ENCODE measurements around the gene TMEM179.

DNA sequence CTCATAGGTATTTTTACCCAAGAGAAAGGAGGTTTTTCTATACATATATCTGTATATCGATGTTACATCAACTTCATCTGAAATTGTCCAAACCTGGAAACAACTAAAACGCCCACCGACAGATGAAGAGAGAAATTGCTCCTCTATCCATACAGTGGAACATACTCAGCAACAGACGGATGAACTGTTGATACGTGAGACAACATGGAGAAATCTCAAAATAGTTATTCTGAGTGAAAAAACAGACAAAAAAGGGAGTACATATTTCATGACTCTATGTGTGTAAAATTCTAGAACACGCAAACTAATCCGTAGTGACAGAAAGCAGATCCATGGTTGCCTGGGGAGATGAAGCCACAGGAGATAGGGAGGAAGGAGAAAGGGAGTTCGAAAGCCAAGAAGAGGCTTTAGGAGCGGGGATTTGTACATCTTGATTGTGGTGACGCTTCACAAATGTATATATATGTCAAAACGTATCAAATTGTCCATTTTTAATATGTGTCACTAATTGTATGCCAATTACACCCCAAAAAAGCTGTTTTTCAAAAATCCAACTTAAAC, 62.6 kb downstream of the TMEM179 start:
- no peak for TF ChIP-seq NFIC (IDR thresholded peaks at IDR 0.05)
- TF ChIP-seq RAD21 (IDR thresholded peaks at IDR 0.05; ENCODE audit: low read depth): no peak
- no peak for TF ChIP-seq CEBPB (IDR thresholded peaks at IDR 0.05)
- TF ChIP-seq FOXM1 (IDR thresholded peaks at IDR 0.05; ENCODE audit: borderline replicate concordance, low read depth): no peak
